HEK293 (cell line): ENCODE data around the gene KLHL30.

ENCODE experiments used
- CTCF ChIA-PET: fragments of 350-600 bp; formaldehyde crosslinking; extraction: SDS; loops from one replicate; lab custom pipeline; 2021; ENCODE audit warnings: antibody characterized with exemption; lab: Yijun Ruan, JAX
- POLR2A ChIA-PET: fragments of 300-600 bp; formaldehyde crosslinking; extraction: SDS; loops from one replicate; lab custom pipeline; 2020; ENCODE audit warnings: antibody characterized with exemption, inconsistent platforms; lab: Yijun Ruan, JAX
- H3K27ac ChIP-seq: fragments of 200-500 bp; sonication (Bioruptor generic); 2 replicates; pipeline ENCODE4 v1.5.1; 2014; ENCODE audit warnings: low read depth, low read length, control low read depth, inconsistent platforms; ENCODE audit errors: extremely low read depth
- H3K36me3 ChIP-seq, 2 experiments: fragments of 200-500 bp in 1 of 2; sonication (Bioruptor generic) in 1 of 2; 1 replicate in 1 of 2; 2 replicates in 1 of 2; pipeline ENCODE4 v1.5.1; 2014 to 2017; ENCODE audit warnings: inconsistent platforms in 2 of 2, low read length in 2 of 2; ENCODE audit not compliant: control insufficient read depth in 2 of 2, insufficient read depth in 1 of 2
- H3K4me1 ChIP-seq: fragments of 200-500 bp; sonication (Bioruptor generic); 2 replicates; pipeline ENCODE4 v1.5.1; 2014; ENCODE audit warnings: mild to moderate bottlenecking, low read length, inconsistent platforms; ENCODE audit not compliant: control insufficient read depth, insufficient read depth
- H3K4me3 ChIP-seq: 2 replicates; pipeline ENCODE4 v1.5.1; 2011; ENCODE audit warnings: low read depth, mild to moderate bottlenecking, control low read depth, low read length, moderate library complexity
- H3K9me3 ChIP-seq: fragments of 200-500 bp; sonication (Bioruptor generic); 2 replicates; pipeline ENCODE4 v1.5.1; 2014; ENCODE audit warnings: low read depth, low read length, inconsistent platforms; ENCODE audit not compliant: control insufficient read depth, insufficient read depth
- GLIS1 ChIP-seq: fragments of 450-650 bp; formaldehyde crosslinking; IDR thresholded peaks from 2 replicates; pipeline ENCODE4 v1.5.1; 2016; ENCODE audit warnings: missing biosample characterization, missing genetic modification characterization
- GLIS2 ChIP-seq: fragments of 450-650 bp; formaldehyde crosslinking; IDR thresholded peaks from 2 replicates; pipeline ENCODE4 v1.5.1; 2016; ENCODE audit warnings: missing biosample characterization, missing genetic modification characterization
- HOXD13 ChIP-seq: sonication (generic); formaldehyde crosslinking; IDR thresholded peaks from 2 replicates; pipeline ENCODE4 v1.8.0; 2022; ENCODE audit warnings: missing genetic modification reagents, borderline replicate concordance
- MYNN ChIP-seq: fragments of 450-650 bp; formaldehyde crosslinking; IDR thresholded peaks from 2 replicates; pipeline ENCODE4 v1.5.1; 2016; ENCODE audit warnings: missing biosample characterization, missing genetic modification characterization, borderline replicate concordance
- SP2 ChIP-seq: fragments of 450-650 bp; formaldehyde crosslinking; IDR thresholded peaks from 2 replicates; pipeline ENCODE4 v1.5.1; 2016; ENCODE audit warnings: missing biosample characterization, missing genetic modification characterization
- ZIC2 ChIP-seq: fragments of 450-650 bp; formaldehyde crosslinking; IDR thresholded peaks from 2 replicates; pipeline ENCODE4 v1.5.1; 2016; ENCODE audit warnings: missing biosample characterization, missing genetic modification characterization
- ZNF114 ChIP-seq: fragments of 450-650 bp; formaldehyde crosslinking; IDR thresholded peaks from 2 replicates; pipeline ENCODE4 v1.5.0; 2017; ENCODE audit warnings: missing biosample characterization, missing genetic modification characterization
- ZNF184 ChIP-seq: fragments of 450-650 bp; IDR thresholded peaks from 2 replicates; pipeline ENCODE4 v1.5.1; 2018; ENCODE audit warnings: missing biosample characterization, mild to moderate bottlenecking, missing genetic modification characterization
- ZNF248 ChIP-seq: fragments of 450-650 bp; formaldehyde crosslinking; IDR thresholded peaks from 2 replicates; pipeline ENCODE4 v1.5.1; 2017; ENCODE audit warnings: missing biosample characterization, missing genetic modification characterization
- ZNF416 ChIP-seq: fragments of 450-650 bp; formaldehyde crosslinking; IDR thresholded peaks from 2 replicates; pipeline ENCODE4 v1.5.1; 2016; ENCODE audit warnings: missing biosample characterization, missing genetic modification characterization
- ZNF571 ChIP-seq: fragments of 450-650 bp; formaldehyde crosslinking; IDR thresholded peaks from 2 replicates; pipeline ENCODE4 v1.5.0; 2017; ENCODE audit warnings: missing biosample characterization, missing genetic modification characterization
- ZNF654 ChIP-seq: fragments of 450-650 bp; formaldehyde crosslinking; IDR thresholded peaks from 2 replicates; pipeline ENCODE4 v1.5.1; 2016; ENCODE audit warnings: low read depth, missing biosample characterization, missing genetic modification characterization
- ZNF747 ChIP-seq: fragments of 450-650 bp; formaldehyde crosslinking; IDR thresholded peaks from 2 replicates; pipeline ENCODE4 v1.5.1; 2016; ENCODE audit warnings: missing biosample characterization, missing genetic modification characterization
- TF ChIP-seq, protein P1 (sequence below): fragments of 450-650 bp; formaldehyde crosslinking; IDR thresholded peaks from 2 replicates; pipeline ENCODE4 v1.5.1; 2016; ENCODE audit warnings: missing biosample characterization, missing genetic modification characterization
- TF ChIP-seq, protein P2 (sequence below): fragments of 450-650 bp; formaldehyde crosslinking; IDR thresholded peaks from 2 replicates; pipeline ENCODE4 v1.5.1; 2016; ENCODE audit warnings: missing biosample characterization, missing genetic modification characterization, borderline replicate concordance
- TF ChIP-seq, protein P3 (sequence below): fragments of 450-650 bp; formaldehyde crosslinking; IDR thresholded peaks from 2 replicates; pipeline ENCODE4 v1.5.1; 2017; ENCODE audit warnings: missing biosample characterization, missing genetic modification characterization

KLHL30 gene

DNA sequence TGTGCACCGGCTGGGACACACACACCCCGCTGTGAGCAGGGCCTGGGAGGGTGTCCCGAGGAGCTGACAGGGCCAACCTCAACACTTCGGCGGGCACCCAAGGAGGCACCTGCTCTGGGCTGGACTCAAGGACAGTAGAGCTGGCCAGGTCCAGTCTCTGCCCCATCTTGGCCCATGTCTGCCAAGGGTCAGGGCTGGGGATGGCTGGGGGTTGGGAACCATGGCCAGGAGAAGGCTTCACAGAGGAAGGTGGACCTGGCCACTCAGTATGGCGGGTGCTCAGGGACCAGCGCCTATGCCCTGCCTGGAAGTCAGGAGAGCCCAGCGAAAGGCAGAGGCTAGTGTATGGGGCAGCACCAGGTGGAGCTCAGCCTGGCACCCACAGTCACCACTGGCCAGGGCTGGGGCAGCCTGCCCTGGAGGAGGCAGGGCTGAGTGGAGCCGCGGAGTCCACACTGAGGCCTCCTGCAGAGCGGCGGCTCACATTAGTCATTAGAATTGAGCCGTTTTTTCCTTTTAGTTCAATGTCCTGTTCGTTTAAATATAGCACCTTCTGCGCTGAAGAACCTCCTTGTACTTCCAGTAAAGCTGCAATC, 24.5 kb downstream of the KLHL30 start:
- Histone ChIP-seq H3K4me1 (no peaks in the 10 kb centered on the region; the same call in 1 of the 2 replicates), H3K27ac (no peak overlapping the region), H3K9me3 (no peaks in the 10 kb centered on the region), H3K36me3 (peaks cover 0 to 25% of the 10 kb centered on the region in 2 experiments; a peak in 1 of 3 replicates), H3K4me3 (no peak overlapping the region)
- ChIA-PET CTCF (interaction anchor here (0.7 to 0.9 kb wide), 2 partner anchors 8 to 100 kb away, joined by 3 to 4 read pairs; no protein-coding TSS in a partner anchor), POLR2A (no interaction called here)
- no peak for TF ChIP-seq ZNF747 (tag by site-specific recombination)
- peak; percentile 30 for TF ChIP-seq ZIC2 (tag by site-specific recombination)
- peak; percentile 65 for TF ChIP-seq GLIS1 (tag by site-specific recombination)

DNA sequence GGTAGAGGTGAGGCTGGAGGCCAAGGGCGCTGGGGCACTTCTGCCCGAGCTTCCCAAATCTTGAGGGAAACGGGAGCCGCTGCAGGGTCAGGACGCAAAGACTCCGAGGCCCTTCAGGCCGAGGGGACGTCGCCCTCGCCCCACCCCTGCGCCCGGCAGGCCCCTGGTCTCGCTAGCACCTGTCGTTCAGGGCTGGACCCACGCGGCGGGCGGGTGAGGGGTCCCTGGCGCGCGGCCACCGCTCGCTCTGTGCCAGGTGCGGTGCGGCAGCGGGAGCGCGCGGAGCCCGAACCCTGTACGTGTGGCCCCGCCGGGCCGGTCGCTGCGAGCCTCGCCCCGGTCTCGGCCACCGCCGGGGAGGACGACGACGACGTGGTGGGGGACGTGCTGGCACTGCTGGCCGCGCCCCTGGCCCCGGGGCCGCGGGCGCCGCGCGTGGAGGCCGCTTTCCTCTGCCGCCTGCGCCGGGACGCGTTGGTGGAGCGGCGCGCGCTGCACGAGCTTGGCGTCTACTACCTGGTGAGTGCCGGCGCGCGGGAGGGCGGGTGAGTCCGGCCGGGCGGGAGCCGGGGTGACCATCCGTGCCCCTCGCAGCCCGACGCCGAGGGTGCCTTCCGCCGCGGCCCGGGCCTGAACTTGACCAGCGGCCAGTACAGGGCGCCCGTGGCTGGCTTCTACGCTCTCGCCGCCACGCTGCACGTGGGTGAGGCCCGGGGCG, 25.2 kb downstream of the KLHL30 start:
- H3K4me3 ChIP-seq, result no peak overlapping the region
- ChIA-PET CTCF (interaction anchor here (0.9 kb wide), 1 partner anchor 9 kb away, joined by 4 read pairs; no protein-coding TSS in a partner anchor), POLR2A (no interaction called here)
- peaks cover 0 to 32% of the 10 kb centered on the region in 2 experiments; a peak in 1 of 3 replicates for H3K36me3 ChIP-seq
- H3K27ac ChIP-seq, result no peak overlapping the region
- H3K9me3 ChIP-seq, result no peaks in the 10 kb centered on the region
- TF ChIP-seq ZNF114 (tag by site-specific recombination), result no peak
- no peak for TF ChIP-seq ZNF654 (tag by site-specific recombination)
- TF ChIP-seq, protein P1, sequence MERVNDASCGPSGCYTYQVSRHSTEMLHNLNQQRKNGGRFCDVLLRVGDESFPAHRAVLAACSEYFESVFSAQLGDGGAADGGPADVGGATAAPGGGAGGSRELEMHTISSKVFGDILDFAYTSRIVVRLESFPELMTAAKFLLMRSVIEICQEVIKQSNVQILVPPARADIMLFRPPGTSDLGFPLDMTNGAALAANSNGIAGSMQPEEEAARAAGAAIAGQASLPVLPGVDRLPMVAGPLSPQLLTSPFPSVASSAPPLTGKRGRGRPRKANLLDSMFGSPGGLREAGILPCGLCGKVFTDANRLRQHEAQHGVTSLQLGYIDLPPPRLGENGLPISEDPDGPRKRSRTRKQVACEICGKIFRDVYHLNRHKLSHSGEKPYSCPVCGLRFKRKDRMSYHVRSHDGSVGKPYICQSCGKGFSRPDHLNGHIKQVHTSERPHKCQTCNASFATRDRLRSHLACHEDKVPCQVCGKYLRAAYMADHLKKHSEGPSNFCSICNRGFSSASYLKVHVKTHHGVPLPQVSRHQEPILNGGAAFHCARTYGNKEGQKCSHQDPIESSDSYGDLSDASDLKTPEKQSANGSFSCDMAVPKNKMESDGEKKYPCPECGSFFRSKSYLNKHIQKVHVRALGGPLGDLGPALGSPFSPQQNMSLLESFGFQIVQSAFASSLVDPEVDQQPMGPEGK (tag by site-specific recombination), result no peak
- TF ChIP-seq MYNN (tag by site-specific recombination), result no peak
- no peaks in the 10 kb centered on the region; the same call in 1 of the 2 replicates for H3K4me1 ChIP-seq

DNA sequence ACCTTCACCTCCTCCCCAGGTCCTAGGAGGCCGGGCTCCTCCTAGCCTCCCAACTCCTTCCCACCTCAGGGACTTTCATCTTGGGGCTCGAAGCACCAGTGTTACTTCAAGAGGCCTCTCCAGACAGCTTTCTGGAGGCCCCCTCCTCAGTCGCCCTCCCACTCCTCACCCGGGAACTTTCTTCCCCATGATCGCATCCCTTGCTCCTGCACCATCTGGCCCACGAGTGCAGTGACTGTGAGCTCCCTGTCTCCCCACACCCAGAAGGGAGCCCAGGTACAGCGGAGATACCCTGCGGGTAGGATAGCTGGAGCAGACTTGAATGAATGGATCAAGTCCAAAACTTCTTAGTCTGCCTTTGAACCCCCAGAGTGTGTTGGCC, 26.4 kb downstream of the KLHL30 start:
- no peak overlapping the region for H3K4me3 ChIP-seq
- H3K4me1 ChIP-seq, result peaks cover 6% of the 10 kb centered on the region; the same call in 1 of the 2 replicates
- H3K9me3 ChIP-seq, result no peaks in the 10 kb centered on the region
- ChIA-PET POLR2A (no interaction called here), CTCF (interaction anchor here (0.9 kb wide), 1 partner anchor 11 kb away, joined by 3 read pairs; no protein-coding TSS in a partner anchor)
- no peak overlapping the region for H3K27ac ChIP-seq
- H3K36me3 ChIP-seq, result peaks cover 0 to 43% of the 10 kb centered on the region in 2 experiments; a peak in 1 of 3 replicates
- TF ChIP-seq, protein P2, sequence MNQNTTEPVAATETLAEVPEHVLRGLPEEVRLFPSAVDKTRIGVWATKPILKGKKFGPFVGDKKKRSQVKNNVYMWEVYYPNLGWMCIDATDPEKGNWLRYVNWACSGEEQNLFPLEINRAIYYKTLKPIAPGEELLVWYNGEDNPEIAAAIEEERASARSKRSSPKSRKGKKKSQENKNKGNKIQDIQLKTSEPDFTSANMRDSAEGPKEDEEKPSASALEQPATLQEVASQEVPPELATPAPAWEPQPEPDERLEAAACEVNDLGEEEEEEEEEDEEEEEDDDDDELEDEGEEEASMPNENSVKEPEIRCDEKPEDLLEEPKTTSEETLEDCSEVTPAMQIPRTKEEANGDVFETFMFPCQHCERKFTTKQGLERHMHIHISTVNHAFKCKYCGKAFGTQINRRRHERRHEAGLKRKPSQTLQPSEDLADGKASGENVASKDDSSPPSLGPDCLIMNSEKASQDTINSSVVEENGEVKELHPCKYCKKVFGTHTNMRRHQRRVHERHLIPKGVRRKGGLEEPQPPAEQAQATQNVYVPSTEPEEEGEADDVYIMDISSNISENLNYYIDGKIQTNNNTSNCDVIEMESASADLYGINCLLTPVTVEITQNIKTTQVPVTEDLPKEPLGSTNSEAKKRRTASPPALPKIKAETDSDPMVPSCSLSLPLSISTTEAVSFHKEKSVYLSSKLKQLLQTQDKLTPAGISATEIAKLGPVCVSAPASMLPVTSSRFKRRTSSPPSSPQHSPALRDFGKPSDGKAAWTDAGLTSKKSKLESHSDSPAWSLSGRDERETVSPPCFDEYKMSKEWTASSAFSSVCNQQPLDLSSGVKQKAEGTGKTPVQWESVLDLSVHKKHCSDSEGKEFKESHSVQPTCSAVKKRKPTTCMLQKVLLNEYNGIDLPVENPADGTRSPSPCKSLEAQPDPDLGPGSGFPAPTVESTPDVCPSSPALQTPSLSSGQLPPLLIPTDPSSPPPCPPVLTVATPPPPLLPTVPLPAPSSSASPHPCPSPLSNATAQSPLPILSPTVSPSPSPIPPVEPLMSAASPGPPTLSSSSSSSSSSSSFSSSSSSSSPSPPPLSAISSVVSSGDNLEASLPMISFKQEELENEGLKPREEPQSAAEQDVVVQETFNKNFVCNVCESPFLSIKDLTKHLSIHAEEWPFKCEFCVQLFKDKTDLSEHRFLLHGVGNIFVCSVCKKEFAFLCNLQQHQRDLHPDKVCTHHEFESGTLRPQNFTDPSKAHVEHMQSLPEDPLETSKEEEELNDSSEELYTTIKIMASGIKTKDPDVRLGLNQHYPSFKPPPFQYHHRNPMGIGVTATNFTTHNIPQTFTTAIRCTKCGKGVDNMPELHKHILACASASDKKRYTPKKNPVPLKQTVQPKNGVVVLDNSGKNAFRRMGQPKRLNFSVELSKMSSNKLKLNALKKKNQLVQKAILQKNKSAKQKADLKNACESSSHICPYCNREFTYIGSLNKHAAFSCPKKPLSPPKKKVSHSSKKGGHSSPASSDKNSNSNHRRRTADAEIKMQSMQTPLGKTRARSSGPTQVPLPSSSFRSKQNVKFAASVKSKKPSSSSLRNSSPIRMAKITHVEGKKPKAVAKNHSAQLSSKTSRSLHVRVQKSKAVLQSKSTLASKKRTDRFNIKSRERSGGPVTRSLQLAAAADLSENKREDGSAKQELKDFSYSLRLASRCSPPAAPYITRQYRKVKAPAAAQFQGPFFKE, result no peak
- no peak for TF ChIP-seq ZNF184
- no peak for TF ChIP-seq ZNF416 (tag by site-specific recombination)
- TF ChIP-seq HOXD13 (CRISPR knock-in tag), result no peak
- TF ChIP-seq, protein P3, sequence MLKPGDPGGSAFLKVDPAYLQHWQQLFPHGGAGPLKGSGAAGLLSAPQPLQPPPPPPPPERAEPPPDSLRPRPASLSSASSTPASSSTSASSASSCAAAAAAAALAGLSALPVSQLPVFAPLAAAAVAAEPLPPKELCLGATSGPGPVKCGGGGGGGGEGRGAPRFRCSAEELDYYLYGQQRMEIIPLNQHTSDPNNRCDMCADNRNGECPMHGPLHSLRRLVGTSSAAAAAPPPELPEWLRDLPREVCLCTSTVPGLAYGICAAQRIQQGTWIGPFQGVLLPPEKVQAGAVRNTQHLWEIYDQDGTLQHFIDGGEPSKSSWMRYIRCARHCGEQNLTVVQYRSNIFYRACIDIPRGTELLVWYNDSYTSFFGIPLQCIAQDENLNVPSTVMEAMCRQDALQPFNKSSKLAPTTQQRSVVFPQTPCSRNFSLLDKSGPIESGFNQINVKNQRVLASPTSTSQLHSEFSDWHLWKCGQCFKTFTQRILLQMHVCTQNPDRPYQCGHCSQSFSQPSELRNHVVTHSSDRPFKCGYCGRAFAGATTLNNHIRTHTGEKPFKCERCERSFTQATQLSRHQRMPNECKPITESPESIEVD (tag by site-specific recombination), result no peak
- no peak for TF ChIP-seq ZNF571
- TF ChIP-seq ZNF248 (tag by site-specific recombination), result no peak
- TF ChIP-seq GLIS2 (tag by site-specific recombination), result no peak
- no peak for TF ChIP-seq SP2 (tag by site-specific recombination)
